Lower lobe of right lung (tissue), 2 donors: ENCODE data around the gene MCF2L. TPM values are rescaled to one million over a fixed set of nuclear protein-coding genes. Genes with fewer than 3 reads are reported as not detected.
"Not testable (repeated sequence)": the region's sequence is repeated elsewhere in the genome, so short reads cannot be mapped to it uniquely, and the experiment has no call there.

Experiments
- ATAC-seq, 2 donors: fragments of 200-7000 bp; cut with Tn5 transposase; one replicate each; pipeline ENCODE4 v1.9.1; 2020 to 2022; ENCODE audit warnings: mild to moderate bottlenecking in 2 of 2, moderate library complexity in 2 of 2
- DNase-seq: peaks from one replicate; pipeline ENCODE4 v3.0.0-alpha.2; 2020
- H3K27ac ChIP-seq: fragments of 200-600 bp; one replicate; pipeline ENCODE4 v1.8.0; 2022
- H3K27me3 ChIP-seq: fragments of 200-600 bp; one replicate; pipeline ENCODE4 v1.8.0; 2022; ENCODE audit warnings: low read depth
- H3K36me3 ChIP-seq: fragments of 200-600 bp; one replicate; pipeline ENCODE4 v1.8.0; 2022; ENCODE audit warnings: mild to moderate bottlenecking
- H3K4me1 ChIP-seq: fragments of 200-600 bp; one replicate; pipeline ENCODE4 v1.8.0; 2022
- H3K4me3 ChIP-seq: fragments of 200-600 bp; one replicate; pipeline ENCODE4 v1.8.0; 2022; ENCODE audit warnings: mild to moderate bottlenecking
- H3K9me3 ChIP-seq: fragments of 200-600 bp; one replicate; pipeline ENCODE4 v1.8.0; 2022
- intact Hi-C: fragments of 100-400 bp; cut with DNase I; formaldehyde crosslinking; loops from one replicate; pipeline ENCODE4 v1.11.0; 2022
- total RNA-seq: library from RNA; stranded (reverse); fragmentation: NEBNext Ultra II Directional; extraction: Animal tissue kit (Norgen Biotek cat#: 25700); gene quantifications from one replicate; pipeline ENCODE4 v1.2.1, GENCODE V29; 2021
- TF ChIP-seq, protein P1 (sequence below): fragments of 200-600 bp; IDR thresholded peaks from one replicate; pipeline ENCODE4 v1.8.0; 2022; ENCODE audit warnings: antibody characterized with exemption, mild to moderate bottlenecking
- donor health status: DM: no; HTN: yes; CAD: no; lungs with severe emphysema.

The MCF2L gene
- total RNA-seq, 1 donor from 2014 or later: 42.4 TPM

DNA sequence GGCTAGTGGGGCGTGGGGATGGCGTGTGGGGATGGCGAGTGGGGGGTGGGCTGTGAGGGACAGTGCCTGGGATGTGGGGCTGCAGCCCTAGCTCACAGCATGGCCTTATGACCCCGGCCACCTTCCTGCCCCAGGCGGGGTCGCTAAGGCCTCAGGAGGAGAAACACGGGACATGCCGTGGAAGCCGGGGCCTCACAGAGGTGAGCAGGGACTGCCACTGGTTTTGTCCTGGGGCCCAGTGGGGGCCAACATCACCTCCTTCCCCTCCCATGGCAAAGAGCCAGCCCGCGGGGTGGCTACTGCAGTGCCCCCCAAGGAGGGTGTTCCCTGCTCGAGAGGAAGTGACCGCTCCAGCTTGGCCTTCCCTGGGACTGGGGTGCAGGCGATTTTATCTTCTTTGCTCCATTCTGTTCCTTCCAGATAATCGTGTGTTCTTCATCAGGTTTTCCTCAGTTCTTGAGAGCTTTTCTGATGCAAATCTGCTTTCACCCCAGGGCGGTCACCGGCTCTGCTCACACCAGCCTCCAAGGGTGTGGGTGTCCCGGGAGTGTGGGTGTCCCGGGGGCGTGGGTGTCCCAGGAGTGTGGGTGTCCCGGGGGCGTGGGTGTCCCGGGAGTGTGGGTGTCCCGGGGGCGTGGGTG, 137.8 kb downstream of the MCF2L start:
- H3K4me3 ChIP-seq: no peak overlapping the region
- no peak overlapping the region for H3K27ac ChIP-seq
- ATAC-seq (no peak), DNase-seq (no peak)
- H3K36me3 ChIP-seq: no peaks in the 10 kb centered on the region
- TF ChIP-seq, protein P1, sequence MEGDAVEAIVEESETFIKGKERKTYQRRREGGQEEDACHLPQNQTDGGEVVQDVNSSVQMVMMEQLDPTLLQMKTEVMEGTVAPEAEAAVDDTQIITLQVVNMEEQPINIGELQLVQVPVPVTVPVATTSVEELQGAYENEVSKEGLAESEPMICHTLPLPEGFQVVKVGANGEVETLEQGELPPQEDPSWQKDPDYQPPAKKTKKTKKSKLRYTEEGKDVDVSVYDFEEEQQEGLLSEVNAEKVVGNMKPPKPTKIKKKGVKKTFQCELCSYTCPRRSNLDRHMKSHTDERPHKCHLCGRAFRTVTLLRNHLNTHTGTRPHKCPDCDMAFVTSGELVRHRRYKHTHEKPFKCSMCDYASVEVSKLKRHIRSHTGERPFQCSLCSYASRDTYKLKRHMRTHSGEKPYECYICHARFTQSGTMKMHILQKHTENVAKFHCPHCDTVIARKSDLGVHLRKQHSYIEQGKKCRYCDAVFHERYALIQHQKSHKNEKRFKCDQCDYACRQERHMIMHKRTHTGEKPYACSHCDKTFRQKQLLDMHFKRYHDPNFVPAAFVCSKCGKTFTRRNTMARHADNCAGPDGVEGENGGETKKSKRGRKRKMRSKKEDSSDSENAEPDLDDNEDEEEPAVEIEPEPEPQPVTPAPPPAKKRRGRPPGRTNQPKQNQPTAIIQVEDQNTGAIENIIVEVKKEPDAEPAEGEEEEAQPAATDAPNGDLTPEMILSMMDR: no peak
- intact Hi-C loops: no loop called here
- peaks cover 21% of the 10 kb centered on the region for H3K27me3 ChIP-seq
- H3K9me3 ChIP-seq: no peaks in the 10 kb centered on the region
- peaks cover 16% of the 10 kb centered on the region for H3K4me1 ChIP-seq

DNA sequence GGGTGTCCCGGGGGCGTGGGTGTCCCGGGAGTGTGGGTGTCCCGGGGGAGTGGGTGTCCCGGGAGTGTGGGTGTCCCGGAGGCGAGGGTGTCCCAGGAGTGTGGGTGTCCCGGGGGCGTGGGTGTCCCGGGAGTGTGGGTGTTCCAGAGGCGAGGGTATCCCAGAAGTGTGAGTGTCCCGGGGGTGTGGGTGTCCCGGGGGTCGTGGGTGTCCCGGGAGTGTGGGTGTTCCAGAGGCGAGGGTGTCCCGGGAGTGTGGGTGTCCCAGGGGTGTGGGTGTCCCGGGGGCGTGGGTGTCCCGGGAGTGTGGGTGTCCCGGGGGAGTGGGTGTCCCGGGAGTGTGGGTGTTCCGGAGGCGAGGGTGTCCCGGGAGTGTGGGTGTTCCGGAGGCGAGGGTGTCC, 139.5 kb downstream of the MCF2L start:
- H3K27ac ChIP-seq, ATAC-seq, H3K9me3 ChIP-seq, H3K4me3 ChIP-seq, intact Hi-C loops, H3K36me3 ChIP-seq, DNase-seq: not testable (repeated sequence)
- Histone ChIP-seq H3K4me1 (peaks cover 16% of the 10 kb centered on the region), H3K27me3 (peaks cover 26% of the 10 kb centered on the region)

DNA sequence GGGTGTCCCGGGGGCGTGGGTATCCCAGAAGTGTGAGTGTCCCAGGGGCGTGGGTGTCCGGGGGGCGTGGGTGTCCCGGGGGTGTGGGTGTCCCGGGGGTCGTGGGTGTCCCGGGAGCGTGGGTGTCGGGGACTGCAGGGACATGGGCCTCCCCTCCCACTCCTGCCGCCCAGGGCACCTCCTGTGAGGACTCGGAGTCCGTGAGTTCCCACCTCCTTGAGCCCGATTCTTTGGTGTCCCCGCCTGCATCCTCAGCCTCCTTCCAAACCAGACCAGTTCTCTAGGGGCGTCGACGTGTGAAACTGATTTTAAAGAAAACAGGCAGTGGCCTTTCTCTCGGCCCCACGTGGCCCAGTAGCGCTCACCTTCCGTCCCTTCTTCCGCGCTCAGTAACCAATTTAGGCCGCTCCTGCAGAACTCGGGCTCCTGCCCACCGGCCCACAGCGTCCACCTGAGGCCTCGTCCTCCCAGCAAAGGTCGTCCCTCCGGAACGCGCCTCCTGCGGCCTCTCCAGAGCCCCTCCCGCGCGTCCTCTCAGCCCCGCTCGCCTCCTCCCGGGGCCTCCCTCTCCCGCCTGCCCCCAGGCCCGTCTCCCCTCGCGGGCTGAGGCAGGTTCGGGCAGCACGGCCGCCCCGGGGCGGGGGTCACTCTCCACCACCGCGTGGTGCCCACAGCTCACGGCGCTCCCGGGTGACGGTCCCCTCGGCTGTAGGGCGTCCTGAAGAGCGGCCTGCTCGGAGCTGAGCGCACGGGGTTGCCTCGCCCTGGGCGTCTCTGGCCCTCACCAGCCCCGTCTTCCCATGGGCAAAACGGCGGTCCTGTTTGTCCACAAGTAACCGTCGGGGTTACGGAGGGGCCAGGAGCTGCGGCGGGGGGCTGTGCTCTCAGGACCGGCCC, 140.4 kb downstream of the MCF2L start:
- H3K36me3 ChIP-seq: no peaks in the 10 kb centered on the region
- peaks cover 29% of the 10 kb centered on the region for H3K27me3 ChIP-seq
- peak overlapping the region; percentile 56 for H3K4me3 ChIP-seq
- intact Hi-C loops: no loop called here
- no peaks in the 10 kb centered on the region for H3K9me3 ChIP-seq
- H3K4me1 ChIP-seq: peaks cover 16% of the 10 kb centered on the region
- DNase-seq (peak; percentile 41), ATAC-seq (peak; percentile 9 to 45)
- TF ChIP-seq, protein P1: no peak
- H3K27ac ChIP-seq: no peak overlapping the region

DNA sequence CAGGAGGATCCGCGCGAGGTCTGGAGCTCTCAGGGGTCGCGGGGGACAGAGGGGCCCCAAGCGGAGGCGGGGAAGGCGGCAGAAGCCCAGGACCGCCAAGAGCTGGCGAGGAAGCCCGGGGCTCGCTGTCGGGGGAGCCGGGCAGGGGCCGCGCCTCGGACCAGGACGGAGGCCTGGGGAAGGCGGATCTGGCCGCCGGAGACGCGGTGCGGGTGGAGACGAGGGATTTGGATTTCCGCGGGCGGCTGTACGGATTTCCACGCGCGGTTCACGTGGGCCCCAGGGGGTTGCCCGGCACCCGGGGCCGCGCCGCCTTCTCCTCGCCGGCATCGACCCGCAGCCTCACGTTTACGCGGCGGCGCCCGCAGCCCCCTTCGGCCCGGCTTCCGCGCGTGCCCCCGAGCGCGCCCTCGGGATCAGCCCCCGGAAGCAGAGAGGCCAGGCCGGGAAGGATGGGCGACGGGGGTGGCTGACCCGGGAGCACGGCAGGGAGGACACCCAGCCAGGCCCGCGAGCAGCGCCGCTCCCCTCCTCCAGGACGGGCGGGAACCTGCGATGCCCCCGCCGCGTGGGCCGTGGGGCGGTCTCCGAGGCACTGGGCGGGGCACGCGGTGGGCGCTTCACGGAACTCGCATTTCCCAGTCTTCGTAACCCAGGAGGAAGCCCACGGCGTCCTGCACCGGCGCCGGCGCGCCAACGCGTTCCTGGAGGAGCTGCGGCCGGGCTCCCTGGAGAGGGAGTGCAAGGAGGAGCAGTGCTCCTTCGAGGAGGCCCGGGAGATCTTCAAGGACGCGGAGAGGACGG, 141.2 kb downstream of the MCF2L start:
- no peaks in the 10 kb centered on the region for H3K36me3 ChIP-seq
- peaks cover 33% of the 10 kb centered on the region for H3K27me3 ChIP-seq
- TF ChIP-seq, protein P1: no peak
- no peaks in the 10 kb centered on the region for H3K9me3 ChIP-seq
- H3K4me1 ChIP-seq: peaks cover 16% of the 10 kb centered on the region
- intact Hi-C loops: no loop called here
- ATAC-seq (peak; percentile 46 to 49), DNase-seq (peak; percentile 49)
- H3K27ac ChIP-seq: no peak overlapping the region
- peak overlapping the region; percentile 56 for H3K4me3 ChIP-seq

DNA sequence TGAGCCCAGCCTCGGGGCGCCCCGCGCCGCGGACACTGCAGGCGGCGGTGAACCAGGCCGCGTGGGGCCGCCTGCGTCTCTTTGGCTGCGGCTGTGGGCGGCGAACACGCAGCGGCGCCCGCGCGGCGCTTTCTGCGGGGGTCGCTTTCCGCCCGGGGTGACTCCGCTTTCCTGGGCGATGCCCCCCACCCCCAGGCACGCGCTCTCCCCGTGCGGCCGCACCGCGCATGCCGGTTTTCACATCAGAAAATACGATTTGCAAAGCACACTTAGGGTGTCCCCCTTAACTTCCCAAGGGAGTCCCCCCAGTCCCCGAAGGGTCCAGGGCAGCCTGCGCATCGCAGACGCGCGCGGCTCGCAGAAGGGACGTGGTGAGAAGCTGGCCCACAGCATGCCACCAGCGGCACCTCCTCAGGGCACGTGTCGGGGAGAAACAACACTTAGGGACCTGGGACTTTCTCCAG, 141.9 kb downstream of the MCF2L start:
- H3K4me3 ChIP-seq: peak overlapping the region; percentile 56
- DNase-seq (peak; percentile 19), ATAC-seq (no peak)
- no peaks in the 10 kb centered on the region for H3K9me3 ChIP-seq
- H3K27ac ChIP-seq: no peak overlapping the region
- peaks cover 33% of the 10 kb centered on the region for H3K27me3 ChIP-seq
- TF ChIP-seq, protein P1: no peak
- no peaks in the 10 kb centered on the region for H3K36me3 ChIP-seq
- intact Hi-C loops: no loop called here
- H3K4me1 ChIP-seq: peaks cover 16% of the 10 kb centered on the region

DNA sequence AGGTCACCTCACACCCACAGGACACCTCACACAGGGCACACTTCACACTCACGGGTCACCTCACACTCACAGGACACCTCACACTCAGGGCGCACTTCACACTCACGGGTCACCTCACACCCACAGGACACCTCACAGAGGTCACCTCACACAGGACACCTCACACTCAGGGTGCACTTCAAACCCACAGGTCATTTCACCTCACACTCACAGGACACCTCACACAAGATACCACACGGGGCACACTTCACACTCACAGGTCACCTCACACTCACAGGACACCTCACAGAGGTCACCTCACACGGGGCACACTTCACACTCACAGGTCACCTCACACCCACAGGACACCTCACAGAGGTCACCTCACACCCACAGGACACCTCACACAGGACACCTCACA, 142.8 kb downstream of the MCF2L start:
- DNase-seq, intact Hi-C loops, H3K4me3 ChIP-seq, H3K27ac ChIP-seq, H3K36me3 ChIP-seq, ATAC-seq, H3K9me3 ChIP-seq: not testable (repeated sequence)
- H3K4me1 ChIP-seq: peaks cover 16% of the 10 kb centered on the region
- peaks cover 33% of the 10 kb centered on the region for H3K27me3 ChIP-seq

DNA sequence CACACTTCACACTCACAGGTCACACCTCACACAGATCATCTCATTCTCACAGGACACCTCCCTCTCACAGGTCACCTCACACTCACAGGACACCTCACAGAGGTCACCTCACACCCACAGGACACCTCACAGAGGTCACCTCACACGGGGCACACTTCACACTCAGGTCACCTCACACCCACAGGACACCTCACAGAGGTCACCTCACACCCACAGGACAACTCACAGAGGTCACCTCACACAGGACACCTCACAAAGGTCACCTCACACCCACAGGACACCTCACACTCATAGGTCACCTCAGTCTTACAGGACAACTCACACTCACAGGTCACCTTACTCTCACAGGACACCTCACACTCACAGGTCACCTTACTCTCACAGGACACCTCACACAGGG, 143.5 kb downstream of the MCF2L start:
- intact Hi-C loops, H3K4me3 ChIP-seq, ATAC-seq, H3K27ac ChIP-seq, H3K9me3 ChIP-seq, DNase-seq, H3K36me3 ChIP-seq: not testable (repeated sequence)
- H3K4me1 ChIP-seq: peaks cover 16% of the 10 kb centered on the region
- H3K27me3 ChIP-seq: peaks cover 33% of the 10 kb centered on the region
